Uterus (tissue), 2 donors: ENCODE results near the gene ALG3.

Experiments used
- POLR2A ChIP-seq, 2 donors: fragments of 450-650 bp; IDR thresholded peaks; one replicate each; pipeline ENCODE4 v1.6.1; 2016; ENCODE audit warnings: antibody characterized with exemption in 2 of 2, mild to moderate bottlenecking in 1 of 2, moderate library complexity in 1 of 2
- TF ChIP-seq, protein P1 (sequence below), 4 experiments: fragments of 200-600 bp in 2 of 4; fragments of 450-650 bp in 2 of 4; sonication (generic) in 2 of 4; IDR thresholded peaks; one replicate each; pipeline ENCODE4 v1.5.1; 2016 to 2019; ENCODE audit warnings: antibody characterized with exemption in 4 of 4, mild to moderate bottlenecking in 2 of 4, moderate library complexity in 1 of 4

DNA sequence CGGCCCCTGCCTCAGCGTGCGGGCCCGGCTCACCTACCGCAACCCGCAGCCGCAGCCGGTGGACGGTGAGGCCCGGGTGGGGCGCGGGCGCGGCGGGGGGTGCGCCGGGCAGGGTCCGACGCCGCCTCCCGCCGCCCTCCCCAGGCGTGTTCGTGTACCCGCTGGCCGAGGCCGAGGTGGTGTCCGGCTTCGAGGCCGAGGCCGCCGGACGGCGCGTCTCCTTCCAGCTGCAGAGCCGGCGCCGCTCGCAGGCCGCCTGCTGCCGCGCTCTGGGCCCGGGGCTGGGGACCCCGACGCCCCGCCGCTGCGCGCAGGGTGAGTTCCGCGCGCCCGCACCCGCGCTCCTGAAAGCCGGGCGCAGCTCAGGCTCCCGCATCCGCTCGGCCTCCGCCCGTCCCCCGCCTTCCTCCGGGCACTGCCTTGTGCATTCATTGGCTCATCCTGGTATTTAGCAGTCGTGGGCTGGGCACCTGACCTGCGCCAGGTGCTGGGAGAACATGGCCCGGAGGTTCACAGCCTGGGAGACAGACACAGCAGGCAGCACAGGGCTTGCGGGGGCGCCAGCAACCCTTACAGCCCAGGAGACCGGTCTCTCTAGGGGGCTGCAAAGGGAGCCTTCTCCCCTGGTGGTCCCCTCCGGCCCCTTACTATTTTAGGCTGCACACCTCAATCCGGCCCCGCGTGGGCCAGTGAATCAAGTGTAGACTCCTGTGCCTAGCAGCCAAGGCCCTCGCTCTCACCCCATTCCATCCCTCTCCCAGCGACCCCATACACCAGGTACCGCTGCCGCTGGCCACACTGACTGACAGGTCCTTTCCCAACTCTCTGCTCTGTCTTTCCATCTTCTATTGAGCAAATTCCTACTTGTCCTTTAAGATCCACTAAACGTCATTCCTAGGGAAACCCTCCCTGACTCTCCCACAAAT, 17.9 kb downstream of the ALG3 start:
- TF ChIP-seq, protein P1, sequence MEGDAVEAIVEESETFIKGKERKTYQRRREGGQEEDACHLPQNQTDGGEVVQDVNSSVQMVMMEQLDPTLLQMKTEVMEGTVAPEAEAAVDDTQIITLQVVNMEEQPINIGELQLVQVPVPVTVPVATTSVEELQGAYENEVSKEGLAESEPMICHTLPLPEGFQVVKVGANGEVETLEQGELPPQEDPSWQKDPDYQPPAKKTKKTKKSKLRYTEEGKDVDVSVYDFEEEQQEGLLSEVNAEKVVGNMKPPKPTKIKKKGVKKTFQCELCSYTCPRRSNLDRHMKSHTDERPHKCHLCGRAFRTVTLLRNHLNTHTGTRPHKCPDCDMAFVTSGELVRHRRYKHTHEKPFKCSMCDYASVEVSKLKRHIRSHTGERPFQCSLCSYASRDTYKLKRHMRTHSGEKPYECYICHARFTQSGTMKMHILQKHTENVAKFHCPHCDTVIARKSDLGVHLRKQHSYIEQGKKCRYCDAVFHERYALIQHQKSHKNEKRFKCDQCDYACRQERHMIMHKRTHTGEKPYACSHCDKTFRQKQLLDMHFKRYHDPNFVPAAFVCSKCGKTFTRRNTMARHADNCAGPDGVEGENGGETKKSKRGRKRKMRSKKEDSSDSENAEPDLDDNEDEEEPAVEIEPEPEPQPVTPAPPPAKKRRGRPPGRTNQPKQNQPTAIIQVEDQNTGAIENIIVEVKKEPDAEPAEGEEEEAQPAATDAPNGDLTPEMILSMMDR (IDR thresholded peaks at IDR 0.05) = no peak
- TF ChIP-seq POLR2A (IDR thresholded peaks at IDR 0.05) = no peak
